ENCODE results near the gene SPAG6.

DNA sequence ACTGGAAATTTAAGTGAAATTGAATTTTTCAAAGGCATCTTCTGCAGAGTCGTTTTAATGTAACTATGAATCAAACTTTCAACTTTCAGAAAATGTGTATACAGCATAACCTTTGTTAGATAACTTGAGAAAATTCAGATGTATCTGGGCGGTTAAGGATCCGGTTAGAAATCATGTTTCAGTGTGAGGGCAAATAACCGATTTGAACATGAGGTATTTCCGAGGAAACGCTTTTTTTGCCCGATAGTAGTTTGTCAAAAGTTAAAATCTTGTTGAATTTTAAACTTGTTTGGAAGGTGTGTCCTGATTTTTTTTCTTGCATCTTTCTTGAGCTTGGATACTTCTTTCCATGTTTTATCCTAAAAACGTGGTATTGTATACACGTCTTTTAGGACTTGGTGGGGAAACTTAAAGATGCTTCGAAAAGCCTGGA, 25.7 kb upstream of the SPAG6 start:
- TF ChIP-seq, protein P1, sequence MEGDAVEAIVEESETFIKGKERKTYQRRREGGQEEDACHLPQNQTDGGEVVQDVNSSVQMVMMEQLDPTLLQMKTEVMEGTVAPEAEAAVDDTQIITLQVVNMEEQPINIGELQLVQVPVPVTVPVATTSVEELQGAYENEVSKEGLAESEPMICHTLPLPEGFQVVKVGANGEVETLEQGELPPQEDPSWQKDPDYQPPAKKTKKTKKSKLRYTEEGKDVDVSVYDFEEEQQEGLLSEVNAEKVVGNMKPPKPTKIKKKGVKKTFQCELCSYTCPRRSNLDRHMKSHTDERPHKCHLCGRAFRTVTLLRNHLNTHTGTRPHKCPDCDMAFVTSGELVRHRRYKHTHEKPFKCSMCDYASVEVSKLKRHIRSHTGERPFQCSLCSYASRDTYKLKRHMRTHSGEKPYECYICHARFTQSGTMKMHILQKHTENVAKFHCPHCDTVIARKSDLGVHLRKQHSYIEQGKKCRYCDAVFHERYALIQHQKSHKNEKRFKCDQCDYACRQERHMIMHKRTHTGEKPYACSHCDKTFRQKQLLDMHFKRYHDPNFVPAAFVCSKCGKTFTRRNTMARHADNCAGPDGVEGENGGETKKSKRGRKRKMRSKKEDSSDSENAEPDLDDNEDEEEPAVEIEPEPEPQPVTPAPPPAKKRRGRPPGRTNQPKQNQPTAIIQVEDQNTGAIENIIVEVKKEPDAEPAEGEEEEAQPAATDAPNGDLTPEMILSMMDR (conservative IDR thresholded peaks at IDR 0.05): no peak
- TF ChIP-seq ZFX (IDR thresholded peaks at IDR 0.05): no peak
